Left lung (tissue), 10 donors: ENCODE data around the gene ZGPAT. TPM values are rescaled to one million over a fixed set of nuclear protein-coding genes. Genes with fewer than 3 reads are reported as not detected.

ENCODE experiments used
- ATAC-seq: fragments of 200-7000 bp; cut with Tn5 transposase; one replicate; pipeline ENCODE4 v1.9.1; 2020; ENCODE audit warnings: moderate library complexity
- DNase-seq, 4 donors: peaks; one replicate each; pipeline ENCODE4 v3.0.0-alpha.2; 2013 to 2020
- H3K27ac ChIP-seq, 2 donors: fragments of 200-600 bp; sonication (generic) in 1 of 2; one replicate each; pipeline versions ENCODE4 v1.5.0 to v1.8.0; 2020 to 2021
- H3K27me3 ChIP-seq, 2 donors: fragments of 200-600 bp; sonication (generic) in 1 of 2; one replicate each; pipeline versions ENCODE4 v1.5.0 to v1.8.0; 2020 to 2021
- H3K36me3 ChIP-seq, 2 donors: fragments of 200-600 bp; sonication (generic) in 1 of 2; one replicate each; pipeline versions ENCODE4 v1.5.0 to v1.8.0; 2020 to 2021
- H3K4me1 ChIP-seq, 2 donors: fragments of 200-600 bp; one replicate each; pipeline ENCODE4 v1.8.0; 2021
- H3K4me3 ChIP-seq, 2 donors: fragments of 200-600 bp; sonication (generic) in 1 of 2; one replicate each; pipeline versions ENCODE4 v1.5.0 to v1.8.0; 2020 to 2021; ENCODE audit warnings: mild to moderate bottlenecking in 1 of 2
- H3K9me3 ChIP-seq, 2 donors: fragments of 200-600 bp; sonication (generic) in 1 of 2; one replicate each; pipeline versions ENCODE4 v1.5.0 to v1.8.0; 2020 to 2021
- intact Hi-C, 2 donors: fragments of 100-400 bp; cut with DNase I; formaldehyde crosslinking; loops; one replicate each; pipeline versions ENCODE4 v1.11.2 to v1.14.2; 2022
- polyA plus RNA-seq, 6 donors: library from polyadenylated mRNA; unstranded; fragments of 120-200 nt; gene quantifications; one replicate each; pipeline ENCODE4 v1.2.1, GENCODE V29; 2013; ENCODE audit not compliant: insufficient read length in 6 of 6
- total RNA-seq, 2 donors: library from RNA; stranded (reverse); fragmentation: NEBNext Ultra II Directional; extraction: Animal tissue kit (Norgen Biotek cat#: 25700); gene quantifications; one replicate each; pipeline ENCODE4 v1.2.1, GENCODE V29; 2021
- TF ChIP-seq, protein P1 (sequence below), 2 donors: fragments of 200-600 bp; sonication (generic) in 1 of 2; IDR thresholded peaks; one replicate each; pipeline versions ENCODE4 v1.5.0 to v1.8.0; 2021; ENCODE audit warnings: antibody characterized with exemption in 2 of 2
- donor health status: DM: no; HTN: yes; CAD: no.
- donor health status: DM: no; HTN: no; CAD: no.

The ZGPAT gene
- total and polyA plus RNA-seq, 8 donors: 13.7 to 28.8 (median 18.9) TPM

- Histone ChIP-seq H3K4me1 (peaks cover 0 to 21% of the 10 kb centered on the region in 2 donors), H3K27ac (no peak overlapping the region), H3K9me3 (no peaks in the 10 kb centered on the region), H3K4me3 (no peak overlapping the region), H3K36me3 (peaks cover 0 to 46% of the 10 kb centered on the region in 2 donors), H3K27me3 (no peaks in the 10 kb centered on the region)
- intact Hi-C loops: no loop called here
- ATAC-seq (no peak), DNase-seq (no peak)
- TF ChIP-seq, protein P1, sequence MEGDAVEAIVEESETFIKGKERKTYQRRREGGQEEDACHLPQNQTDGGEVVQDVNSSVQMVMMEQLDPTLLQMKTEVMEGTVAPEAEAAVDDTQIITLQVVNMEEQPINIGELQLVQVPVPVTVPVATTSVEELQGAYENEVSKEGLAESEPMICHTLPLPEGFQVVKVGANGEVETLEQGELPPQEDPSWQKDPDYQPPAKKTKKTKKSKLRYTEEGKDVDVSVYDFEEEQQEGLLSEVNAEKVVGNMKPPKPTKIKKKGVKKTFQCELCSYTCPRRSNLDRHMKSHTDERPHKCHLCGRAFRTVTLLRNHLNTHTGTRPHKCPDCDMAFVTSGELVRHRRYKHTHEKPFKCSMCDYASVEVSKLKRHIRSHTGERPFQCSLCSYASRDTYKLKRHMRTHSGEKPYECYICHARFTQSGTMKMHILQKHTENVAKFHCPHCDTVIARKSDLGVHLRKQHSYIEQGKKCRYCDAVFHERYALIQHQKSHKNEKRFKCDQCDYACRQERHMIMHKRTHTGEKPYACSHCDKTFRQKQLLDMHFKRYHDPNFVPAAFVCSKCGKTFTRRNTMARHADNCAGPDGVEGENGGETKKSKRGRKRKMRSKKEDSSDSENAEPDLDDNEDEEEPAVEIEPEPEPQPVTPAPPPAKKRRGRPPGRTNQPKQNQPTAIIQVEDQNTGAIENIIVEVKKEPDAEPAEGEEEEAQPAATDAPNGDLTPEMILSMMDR (IDR thresholded peaks at IDR 0.05): no peak
Observed at GRCh38 chr20:63731410-63731809, 23.6 kb downstream of the ZGPAT start.

GRCh38 chr20:63732118-63733095 lies 24.6 kb downstream of the ZGPAT start:
- no peak overlapping the region for H3K4me3 ChIP-seq
- TF ChIP-seq, protein P1 (IDR thresholded peaks at IDR 0.05): no peak
- peak in 1 of 4 donors; percentile 55 for DNase-seq
- intact Hi-C loops: no loop called here
- peaks cover 0 to 49% of the 10 kb centered on the region in 2 donors for H3K36me3 ChIP-seq
- H3K27me3 ChIP-seq: peaks cover 0 to 8% of the 10 kb centered on the region in 2 donors
- no peaks in the 10 kb centered on the region for H3K9me3 ChIP-seq
- ATAC-seq: no peak
- no peak overlapping the region for H3K27ac ChIP-seq
- H3K4me1 ChIP-seq: peaks cover 2 to 28% of the 10 kb centered on the region in 2 donors

- TF ChIP-seq, protein P1 (IDR thresholded peaks at IDR 0.05): no peak
- ATAC-seq (no peak), DNase-seq (peak in 1 of 4 donors; percentile 55)
- Histone ChIP-seq H3K9me3 (no peaks in the 10 kb centered on the region), H3K36me3 (peaks cover 0 to 49% of the 10 kb centered on the region in 2 donors), H3K27ac (no peak overlapping the region), H3K4me3 (no peak overlapping the region), H3K27me3 (peaks cover 0 to 15% of the 10 kb centered on the region in 2 donors), H3K4me1 (peaks cover 9 to 30% of the 10 kb centered on the region in 2 donors)
- intact Hi-C loops: no loop called here
Observed at GRCh38 chr20:63733117-63733516, 25.3 kb downstream of the ZGPAT start.

GRCh38 chr20:63733579-63734081 lies 25.8 kb downstream of the ZGPAT start:
- intact Hi-C loops: no loop called here
- TF ChIP-seq, protein P1 (IDR thresholded peaks at IDR 0.05): no peak

More at GRCh38 chr20:63733579-63734081, 25.8 kb downstream of the ZGPAT start:
- H3K27me3 ChIP-seq: peaks cover 0 to 20% of the 10 kb centered on the region in 2 donors
- H3K36me3 ChIP-seq: peaks cover 0 to 49% of the 10 kb centered on the region in 2 donors
- DNase-seq (peak in 1 of 4 donors; percentile 54), ATAC-seq (no peak)
- no peak overlapping the region for H3K4me3 ChIP-seq
- peaks cover 14 to 30% of the 10 kb centered on the region in 2 donors for H3K4me1 ChIP-seq
- no peaks in the 10 kb centered on the region for H3K9me3 ChIP-seq
- no peak overlapping the region for H3K27ac ChIP-seq
